Mesothelial cell of epicardium (in vitro differentiated cells): ENCODE data around the gene OPCML. TPM values are rescaled to one million over a fixed set of nuclear protein-coding genes. Genes with fewer than 3 reads are reported as not detected.

Source experiments
- DNase-seq, 2 experiments: peaks; one replicate each; pipeline ENCODE4 v3.0.0; 2021; ENCODE audit warnings: low spot score in 2 of 2; ENCODE audit not compliant: unreplicated experiment in 2 of 2
- H3K27ac Mint-ChIP-seq: 2 replicates; pipeline ENCODE4 v1.8.0; 2021; ENCODE audit warnings: mixed read lengths
- H3K27me3 Mint-ChIP-seq: 2 replicates; pipeline ENCODE4 v1.8.0; 2021; ENCODE audit warnings: low read depth, mixed read lengths
- H3K36me3 Mint-ChIP-seq: 2 replicates; pipeline ENCODE4 v1.8.0; 2021; ENCODE audit warnings: mixed read lengths
- H3K4me1 Mint-ChIP-seq: 2 replicates; pipeline ENCODE4 v1.8.0; 2021; ENCODE audit warnings: mixed read lengths
- H3K4me3 Mint-ChIP-seq: 2 replicates; pipeline ENCODE4 v1.8.0; 2021; ENCODE audit warnings: mild to moderate bottlenecking, moderate library complexity, mixed read lengths
- H3K9me3 Mint-ChIP-seq: 2 replicates; pipeline ENCODE4 v1.8.0; 2021; ENCODE audit warnings: mixed read lengths
- CTCF ChIP-seq: fragments of 200-600 bp; sonication (generic); IDR thresholded peaks from one replicate; pipeline ENCODE4 v1.5.0; 2021; ENCODE audit warnings: antibody characterized with exemption; ENCODE audit not compliant: unreplicated experiment
- total RNA-seq: library from RNA; stranded (reverse); gene quantifications from 3 replicates; pipeline ENCODE4 v1.2.1, GENCODE V29; 2021

The OPCML gene
- total RNA-seq, 1 donor from 2014 or later, result 3.0 TPM

DNA sequence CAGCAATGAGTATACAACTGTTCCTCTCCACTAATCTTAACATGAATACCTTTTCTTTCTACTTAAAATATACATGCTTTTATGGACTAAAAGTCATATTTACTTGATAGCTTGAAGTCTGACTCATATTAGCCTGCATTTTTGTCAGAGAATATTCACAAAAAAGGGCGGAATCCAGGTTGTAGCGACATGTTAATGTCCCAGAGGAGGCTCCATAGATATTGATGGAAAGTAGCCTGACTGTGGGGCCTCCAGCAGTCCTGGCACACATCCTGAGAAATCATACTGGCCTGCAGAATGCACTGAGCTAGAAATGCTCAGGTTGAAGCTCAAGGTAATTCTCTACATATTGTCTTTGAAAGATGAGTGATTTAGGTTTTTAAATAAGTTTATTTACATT, 1110.7 kb downstream of the OPCML start:
- H3K4me3 Mint-ChIP-seq, result no peak overlapping the region
- no peak for TF ChIP-seq CTCF
- H3K9me3 Mint-ChIP-seq, result no peaks in the 10 kb centered on the region
- no peak overlapping the region for H3K27ac Mint-ChIP-seq
- DNase-seq, result no peak
- peaks cover 1% of the 10 kb centered on the region for H3K4me1 Mint-ChIP-seq
- H3K27me3 Mint-ChIP-seq, result peaks cover 37% of the 10 kb centered on the region
- H3K36me3 Mint-ChIP-seq, result no peaks in the 10 kb centered on the region

- no peak for DNase-seq
- Mint-ChIP-seq H3K4me1 (peaks cover 3% of the 10 kb centered on the region), H3K36me3 (no peaks in the 10 kb centered on the region), H3K27ac (no peak overlapping the region), H3K27me3 (peaks cover 52% of the 10 kb centered on the region), H3K9me3 (no peaks in the 10 kb centered on the region), H3K4me3 (no peak overlapping the region)
- TF ChIP-seq CTCF, result no peak
Measured at GRCh38 chr11:132414451-132414850, 1117.8 kb downstream of the OPCML start.

GRCh38 chr11:132410383-132410782, 1121.9 kb downstream of the OPCML start:
- Mint-ChIP-seq H3K27me3 (peaks cover 59% of the 10 kb centered on the region), H3K9me3 (no peaks in the 10 kb centered on the region), H3K4me1 (no peaks in the 10 kb centered on the region), H3K36me3 (no peaks in the 10 kb centered on the region), H3K4me3 (no peak overlapping the region), H3K27ac (no peak overlapping the region)
- no peak for TF ChIP-seq CTCF
- DNase-seq, result no peak

DNA sequence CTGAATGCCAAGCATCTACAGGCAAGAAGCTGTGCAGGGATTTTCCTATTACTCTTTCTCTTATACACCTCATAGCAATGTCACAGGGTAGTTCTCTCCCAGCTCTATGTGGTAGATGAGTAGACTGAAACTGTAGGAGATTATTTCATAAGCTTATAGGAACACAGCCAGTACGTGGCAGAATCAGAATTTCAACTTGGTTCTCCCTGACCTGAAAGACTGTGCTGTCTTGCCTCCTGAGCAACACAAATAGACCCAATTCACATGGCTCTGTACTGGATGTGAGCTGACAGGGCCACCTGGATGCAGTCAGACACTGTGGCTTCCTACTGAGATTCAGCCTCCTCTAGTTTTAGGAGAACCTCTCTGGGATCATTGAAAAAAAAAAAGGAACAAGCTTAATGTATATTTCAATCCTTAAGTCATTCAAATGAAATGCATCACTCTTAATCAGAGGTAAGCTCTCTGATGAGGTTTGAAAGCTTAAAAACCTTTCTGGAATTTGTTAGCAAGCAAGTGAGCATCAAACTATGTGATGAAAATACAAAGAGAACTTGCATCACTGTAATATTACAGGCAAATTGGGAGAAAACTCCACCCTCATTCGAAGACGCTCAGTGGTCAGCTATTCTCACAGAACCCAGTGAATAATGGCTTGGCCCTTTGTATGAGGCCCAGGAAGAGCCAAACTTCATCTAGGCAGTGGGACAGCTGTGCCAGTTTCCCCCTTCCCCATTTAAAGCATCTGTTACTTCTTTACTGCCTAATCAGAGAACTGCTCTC, 1122.5 kb downstream of the OPCML start:
- Mint-ChIP-seq H3K4me3 (no peak overlapping the region), H3K36me3 (no peaks in the 10 kb centered on the region), H3K27ac (no peak overlapping the region), H3K27me3 (peaks cover 62% of the 10 kb centered on the region), H3K4me1 (no peaks in the 10 kb centered on the region), H3K9me3 (no peaks in the 10 kb centered on the region)
- DNase-seq, result no peak
- TF ChIP-seq CTCF, result no peak

GRCh38 chr11:132408877-132409276, 1123.4 kb downstream of the OPCML start:
- Mint-ChIP-seq H3K27me3 (peaks cover 61% of the 10 kb centered on the region), H3K4me3 (no peak overlapping the region), H3K27ac (no peak overlapping the region), H3K4me1 (no peaks in the 10 kb centered on the region), H3K9me3 (no peaks in the 10 kb centered on the region), H3K36me3 (no peaks in the 10 kb centered on the region)
- DNase-seq, result no peak
- TF ChIP-seq CTCF, result no peak
